B cell (primary cell): ENCODE measurements around the gene PTGES. TPM values are rescaled to one million over a fixed set of nuclear protein-coding genes. Genes with fewer than 3 reads are reported as not detected.

Experiments used
- ATAC-seq: fragments of 200-7000 bp; cut with Tn5 transposase; one replicate; pipeline ENCODE4 v1.10.0; 2021; ENCODE audit warnings: low read depth, mild to moderate bottlenecking, moderate number of reproducible peaks, moderate library complexity
- CTCF ChIA-PET: fragments of 350-600 bp; sonication (Branson Sonifier 250); formaldehyde crosslinking; loops from one replicate; lab custom pipeline; 2021; ENCODE audit warnings: antibody characterized with exemption, inconsistent platforms; lab: Charles Lee
- POLR2A ChIA-PET: fragments of 350-600 bp; sonication (Branson Sonifier 250); formaldehyde crosslinking; loops from one replicate; lab custom pipeline; 2021; ENCODE audit warnings: antibody characterized with exemption; lab: Charles Lee
- DNase-seq: peaks from one replicate; pipeline ENCODE4 v3.0.0; 2013
- H2AFZ ChIP-seq: 2 replicates; pipeline ENCODE4 v1.6.1; 2012; ENCODE audit warnings: mild to moderate bottlenecking, low read depth, low read length; ENCODE audit not compliant: insufficient read depth, poor library complexity, severe bottlenecking
- H3K27ac ChIP-seq, 2 donors: 1 replicate in 1 of 2; 2 replicates in 1 of 2; pipeline ENCODE4 v1.5.1; 2012 to 2013; ENCODE audit warnings: low read length in 2 of 2, mild to moderate bottlenecking in 2 of 2, moderate library complexity in 1 of 2
- H3K27me3 ChIP-seq, 4 experiments: fragments of 200-600 bp in 1 of 4; sonication (generic) in 1 of 4; replicated peaks in 1 of 4; 1 replicate in 2 of 4; 2 replicates in 2 of 4; pipeline versions ENCODE4 v1.6.1 to v1.7.0; 2013 to 2016; ENCODE audit warnings: low read length in 3 of 4, mild to moderate bottlenecking in 2 of 4, mixed read lengths in 1 of 4, moderate library complexity in 1 of 4; ENCODE audit not compliant: insufficient read depth in 4 of 4, control insufficient read depth in 3 of 4; ENCODE audit errors: control extremely low read depth in 1 of 4
- H3K36me3 ChIP-seq, 2 experiments: replicated peaks in 1 of 2; 1 replicate in 1 of 2; 2 replicates in 1 of 2; pipeline versions ENCODE4 v1.6.1 to v1.7.1; 2013; ENCODE audit warnings: low read length in 1 of 2; ENCODE audit not compliant: insufficient read depth in 2 of 2, control insufficient read depth in 1 of 2; ENCODE audit errors: control extremely low read depth in 1 of 2, extremely low read depth in 1 of 2
- H3K4me1 ChIP-seq, 2 donors: fragments of 200-600 bp in 1 of 2; sonication (generic) in 1 of 2; 1 replicate in 1 of 2; 2 replicates in 1 of 2; pipeline versions ENCODE4 v1.5.1 to v1.6.1; 2013 to 2017; ENCODE audit warnings: low read length in 2 of 2; ENCODE audit not compliant: control insufficient read depth in 2 of 2, insufficient read depth in 2 of 2
- H3K4me2 ChIP-seq: replicated peaks from 2 replicates; pipeline ENCODE3; 2012; ENCODE audit warnings: mild to moderate bottlenecking, low read depth, low read length; ENCODE audit not compliant: poor library complexity, severe bottlenecking
- H3K4me3 ChIP-seq, 5 experiments: fragments of 200-600 bp in 1 of 5; sonication (generic) in 1 of 5; 1 replicate in 3 of 5; 2 replicates in 2 of 5; pipeline versions ENCODE4 v1.5.1 to v1.7.0; 2011 to 2016; ENCODE audit warnings: low read length in 4 of 5, mild to moderate bottlenecking in 4 of 5, low read depth in 2 of 5, control low read depth in 1 of 5, moderate library complexity in 1 of 5; ENCODE audit not compliant: insufficient read depth in 1 of 5; ENCODE audit errors: control extremely low read depth in 1 of 5, extremely low read depth in 1 of 5
- H3K79me2 ChIP-seq: fragments of 200-600 bp; sonication (generic); one replicate; pipeline ENCODE4 v1.6.0; 2016; ENCODE audit warnings: low read length; ENCODE audit not compliant: control insufficient read depth, insufficient read depth
- H3K9ac ChIP-seq: fragments of 200-600 bp; sonication (generic); 2 replicates; pipeline ENCODE4 v1.6.1; 2017; ENCODE audit warnings: mild to moderate bottlenecking, low read length, moderate library complexity
- H3K9me3 ChIP-seq, 3 donors: one replicate each; pipeline versions ENCODE4 v1.6.1 to v1.7.1; 2013; ENCODE audit warnings: low read length in 2 of 3; ENCODE audit not compliant: control insufficient read depth in 2 of 3, insufficient read depth in 1 of 3; ENCODE audit errors: control extremely low read depth in 1 of 3
- H4K20me1 ChIP-seq: 2 replicates; pipeline ENCODE4 v1.6.0; 2012; ENCODE audit warnings: mild to moderate bottlenecking, low read length; ENCODE audit not compliant: insufficient read depth, control insufficient read depth, poor library complexity, severe bottlenecking
- H3K27ac Mint-ChIP-seq: one replicate; pipeline ENCODE4 v1.8.0; 2021; ENCODE audit warnings: mixed read lengths
- H3K27me3 Mint-ChIP-seq: one replicate; pipeline ENCODE4 v1.8.0; 2021; ENCODE audit warnings: mixed read lengths
- H3K4me1 Mint-ChIP-seq: one replicate; pipeline ENCODE4 v1.8.0; 2021; ENCODE audit warnings: mixed read lengths
- H3K4me3 Mint-ChIP-seq: one replicate; pipeline ENCODE4 v1.8.0; 2021; ENCODE audit warnings: mixed read lengths
- H3K9me3 Mint-ChIP-seq: one replicate; pipeline ENCODE4 v1.8.0; 2022; ENCODE audit warnings: mixed read lengths; ENCODE audit not compliant: insufficient read depth
- EZH2 ChIP-seq: IDR thresholded peaks from 2 replicates; pipeline ENCODE4 v1.6.1; 2012; ENCODE audit warnings: borderline replicate concordance, low read depth, mild to moderate bottlenecking, moderate library complexity, low read length; ENCODE audit not compliant: insufficient read depth, poor library complexity, severe bottlenecking
- WGBS: methylation state at CpG from one replicate; pipeline ENCODE4 v1.1.5; 2013; ENCODE audit warnings: missing lambda C conversion rate; ENCODE audit not compliant: insufficient coverage; 5-methylcytosine and 5-hydroxymethylcytosine counted together
- intact Hi-C: fragments of 100-400 bp; cut with micrococcal nuclease; formaldehyde crosslinking; loops from one replicate; pipeline ENCODE4 v1.10.0; 2022
- polyA plus RNA-seq: library from polyadenylated mRNA; depleted of rRNA; stranded (reverse); fragments of >200 nt; gene quantifications from 2 replicates; pipeline ENCODE4 v1.2.3, GENCODE V29; 2012
- total RNA-seq, 2 donors: library from RNA; stranded (reverse); fragments of 120-200 nt in 1 of 2; gene quantifications; 1 replicate in 1 of 2; 2 replicates in 1 of 2; pipeline versions ENCODE4 v1.2.3 to v1.2.4, GENCODE V29; 2013 to 2022
- TF ChIP-seq, protein P1 (sequence below): fragments of 200-600 bp; IDR thresholded peaks from one replicate; pipeline ENCODE4 v1.8.0; 2022; ENCODE audit warnings: antibody characterized with exemption, mild to moderate bottlenecking

PTGES gene
- total and polyA plus RNA-seq, 2 donors (not counting 1 experiment from before 2014, with no cell fraction given): not detected

DNA sequence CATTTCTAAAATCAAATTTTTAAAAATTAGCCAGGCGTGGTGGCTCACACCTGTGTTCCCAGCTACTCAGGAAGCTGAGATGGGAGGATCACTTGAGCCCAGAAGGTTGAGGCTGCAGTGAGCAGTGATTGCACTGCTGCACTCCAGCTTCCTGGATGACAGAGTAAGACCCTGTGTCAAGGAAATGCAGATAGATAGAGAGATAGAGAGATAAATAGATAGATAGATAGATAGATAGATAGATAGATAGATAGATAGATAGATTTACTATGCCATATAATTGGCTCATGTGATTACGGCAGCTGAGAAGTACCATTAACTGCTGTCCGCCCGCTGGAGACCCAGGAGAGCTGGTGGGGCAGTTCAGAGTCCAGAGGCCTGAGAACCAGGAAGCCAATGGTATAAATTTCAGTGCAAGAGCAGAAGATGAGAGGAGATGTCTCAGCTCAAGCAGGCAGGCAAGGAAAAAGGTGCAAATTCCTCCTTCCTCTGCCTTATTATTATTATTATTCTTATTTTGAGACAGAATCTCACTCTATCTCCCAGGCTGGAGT is 13.0 kb upstream of the PTGES start:
- Histone ChIP-seq H3K36me3 (no peaks in the 10 kb centered on the region), H3K4me3 (no peak overlapping the region), H3K9ac (no peak overlapping the region), H3K79me2 (no peaks in the 10 kb centered on the region), H4K20me1 (no peaks in the 10 kb centered on the region), H3K27ac (no peak overlapping the region), H2AFZ (no peak overlapping the region), H3K9me3 (no peaks in the 10 kb centered on the region), H3K4me2 (no peak overlapping the region), H3K4me1 (no peaks in the 10 kb centered on the region), H3K27me3 (no peaks in the 10 kb centered on the region)
- no peaks in the 10 kb centered on the region for H3K9me3 Mint-ChIP-seq
- ATAC-seq: no peak
- H3K4me1 Mint-ChIP-seq: no peaks in the 10 kb centered on the region
- POLR2A ChIA-PET: no interaction called here
- intact Hi-C loops: no loop called here
- CTCF ChIA-PET: no interaction called here
- no peak for TF ChIP-seq EZH2
- TF ChIP-seq, protein P1, sequence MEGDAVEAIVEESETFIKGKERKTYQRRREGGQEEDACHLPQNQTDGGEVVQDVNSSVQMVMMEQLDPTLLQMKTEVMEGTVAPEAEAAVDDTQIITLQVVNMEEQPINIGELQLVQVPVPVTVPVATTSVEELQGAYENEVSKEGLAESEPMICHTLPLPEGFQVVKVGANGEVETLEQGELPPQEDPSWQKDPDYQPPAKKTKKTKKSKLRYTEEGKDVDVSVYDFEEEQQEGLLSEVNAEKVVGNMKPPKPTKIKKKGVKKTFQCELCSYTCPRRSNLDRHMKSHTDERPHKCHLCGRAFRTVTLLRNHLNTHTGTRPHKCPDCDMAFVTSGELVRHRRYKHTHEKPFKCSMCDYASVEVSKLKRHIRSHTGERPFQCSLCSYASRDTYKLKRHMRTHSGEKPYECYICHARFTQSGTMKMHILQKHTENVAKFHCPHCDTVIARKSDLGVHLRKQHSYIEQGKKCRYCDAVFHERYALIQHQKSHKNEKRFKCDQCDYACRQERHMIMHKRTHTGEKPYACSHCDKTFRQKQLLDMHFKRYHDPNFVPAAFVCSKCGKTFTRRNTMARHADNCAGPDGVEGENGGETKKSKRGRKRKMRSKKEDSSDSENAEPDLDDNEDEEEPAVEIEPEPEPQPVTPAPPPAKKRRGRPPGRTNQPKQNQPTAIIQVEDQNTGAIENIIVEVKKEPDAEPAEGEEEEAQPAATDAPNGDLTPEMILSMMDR: no peak
- peaks cover 10% of the 10 kb centered on the region for H3K27me3 Mint-ChIP-seq
- 96% methylated on average over 4 of the region's 4 CpGs for WGBS
- no peak for DNase-seq
- H3K4me3 Mint-ChIP-seq: no peak overlapping the region
- H3K27ac Mint-ChIP-seq: no peak overlapping the region

DNA sequence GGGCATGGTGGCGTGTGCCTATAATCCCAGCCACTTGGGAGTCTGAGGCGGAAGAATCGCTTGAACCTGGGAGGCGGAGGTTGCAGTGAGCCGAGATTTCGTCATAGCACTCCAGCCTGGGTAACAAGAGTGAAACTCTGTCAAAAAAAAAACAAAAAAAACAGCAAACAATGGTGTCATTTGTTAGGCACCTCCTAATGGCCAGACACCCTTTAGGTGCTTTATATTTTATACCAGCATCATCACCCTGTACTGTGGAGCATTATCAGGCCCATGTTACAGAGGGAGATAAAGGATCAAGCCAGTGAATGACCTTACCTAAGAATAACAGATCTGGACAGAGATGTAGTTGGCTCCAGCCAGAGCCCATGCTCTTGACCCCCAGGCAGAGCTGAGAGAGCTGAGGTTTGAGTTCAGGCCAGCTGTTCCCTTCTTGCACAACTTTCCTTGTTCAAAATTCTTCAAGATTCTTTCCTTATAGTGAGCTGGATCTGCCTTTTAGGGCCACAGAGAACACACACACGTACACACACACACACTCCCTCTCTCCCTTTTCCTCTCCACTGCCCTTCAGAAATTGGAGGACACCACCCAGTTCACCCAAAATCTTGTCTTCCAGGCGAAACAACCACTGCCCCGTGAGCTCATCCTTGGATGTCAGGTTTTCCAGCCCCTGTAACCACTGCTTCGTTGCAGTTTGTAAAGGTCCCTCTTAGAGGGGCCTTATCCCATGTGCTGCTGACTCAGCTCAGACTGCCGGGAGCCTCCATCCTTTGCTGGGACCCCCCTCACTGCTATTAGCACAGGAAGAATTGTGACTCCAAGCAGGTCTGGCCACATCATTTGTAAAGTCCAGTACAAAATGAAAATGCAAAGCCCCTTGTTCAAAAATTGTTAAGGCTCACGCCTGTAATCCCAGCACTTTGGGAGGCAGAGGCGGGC is 10.4 kb upstream of the PTGES start:
- Mint-ChIP-seq H3K4me1 (peaks cover under 1% of the 10 kb centered on the region), H3K4me3 (no peak overlapping the region), H3K27me3 (peaks cover 14% of the 10 kb centered on the region), H3K27ac (no peak overlapping the region), H3K9me3 (no peaks in the 10 kb centered on the region)
- Histone ChIP-seq H4K20me1 (no peaks in the 10 kb centered on the region), H3K9me3 (no peaks in the 10 kb centered on the region), H3K9ac (no peak overlapping the region), H3K4me2 (no peak overlapping the region), H2AFZ (no peak overlapping the region), H3K4me3 (no peak overlapping the region), H3K27me3 (no peaks in the 10 kb centered on the region), H3K27ac (no peak overlapping the region), H3K79me2 (no peaks in the 10 kb centered on the region), H3K36me3 (no peaks in the 10 kb centered on the region), H3K4me1 (no peaks in the 10 kb centered on the region)
- WGBS: 92% methylated on average over 12 of the region's 13 CpGs
- ChIA-PET CTCF (no interaction called here), POLR2A (no interaction called here)
- TF ChIP-seq EZH2: no peak
- TF ChIP-seq, protein P1: no peak
- no peak for ATAC-seq
- intact Hi-C loops: no loop called here
- DNase-seq: no peak
